ENCODE data around the gene MEI1.

- TF ChIP-seq CTCF (IDR thresholded peaks at IDR 0.05) (no peak), POLR2AphosphoS5 (IDR thresholded peaks at IDR 0.05; ENCODE audit: low read depth, low read length) (no peak)
Measured at GRCh38 chr22:41838842-41839618, 139.7 kb downstream of the MEI1 start.

All from Panc1 (cell line).